IMR-90 (cell line): ENCODE data around the gene CAPN5. TPM values are rescaled to one million over a fixed set of nuclear protein-coding genes. Genes with fewer than 3 reads are reported as not detected.

Source experiments
- ATAC-seq: fragments of 200-7000 bp; cut with Tn5 transposase; 2 replicates; pipeline ENCODE4 v1.9.1; 2020; ENCODE audit warnings: low read depth, mild to moderate bottlenecking, moderate library complexity
- BruUV-seq: library from RNA; stranded (reverse); fragments of 400-500 nt; replicated peaks from 2 replicates; lab custom pipeline; 2021; lab: Mats Ljungman, UMichigan
- CTCF ChIA-PET: fragments of 300-600 bp; formaldehyde crosslinking; extraction: SDS; loops from one replicate; lab custom pipeline; 2021; ENCODE audit warnings: antibody characterized with exemption; lab: Yijun Ruan, JAX
- POLR2A ChIA-PET: fragments of 300-600 bp; sonication (Branson Sonifier 250); formaldehyde crosslinking; loops from one replicate; lab custom pipeline; 2022; ENCODE audit warnings: antibody characterized with exemption; ENCODE audit not compliant: unreplicated experiment; lab: Charles Lee
- DNase-seq: peaks from one replicate; pipeline ENCODE4 v3.0.0; 2013
- H2AFZ ChIP-seq: replicated peaks from 2 replicates; pipeline ENCODE3; 2013; ENCODE audit warnings: low read length, mild to moderate bottlenecking; ENCODE audit not compliant: poor library complexity
- H2AK5ac ChIP-seq: 2 replicates; pipeline ENCODE4 v1.6.1; 2013; ENCODE audit warnings: low read depth, low read length, inconsistent platforms
- H2AK9ac ChIP-seq: replicated peaks from 2 replicates; pipeline ENCODE3; 2013; ENCODE audit warnings: mild to moderate bottlenecking, low read depth, low read length, moderate library complexity; ENCODE audit not compliant: poor library complexity
- H2BK120ac ChIP-seq: 2 replicates; pipeline ENCODE4 v1.6.1; 2013; ENCODE audit warnings: low read depth, low read length, inconsistent platforms
- H2BK15ac ChIP-seq: 3 replicates; pipeline ENCODE4 v1.6.1; 2013; ENCODE audit warnings: low read depth, low read length, inconsistent platforms
- H2BK20ac ChIP-seq: 2 replicates; pipeline ENCODE4 v1.6.1; 2013; ENCODE audit warnings: low read depth, mild to moderate bottlenecking, inconsistent platforms, low read length, moderate library complexity
- H2BK5ac ChIP-seq: 2 replicates; pipeline ENCODE4 v1.6.1; 2013; ENCODE audit warnings: mild to moderate bottlenecking, low read depth, low read length, inconsistent platforms; ENCODE audit not compliant: poor library complexity, severe bottlenecking
- H3K14ac ChIP-seq: replicated peaks from 2 replicates; pipeline ENCODE4 v1.6.1; 2013; ENCODE audit warnings: low read depth, low read length, inconsistent platforms
- H3K18ac ChIP-seq: 2 replicates; pipeline ENCODE4 v1.6.1; 2013; ENCODE audit warnings: low read depth, low read length, control low read depth
- H3K23ac ChIP-seq: 2 replicates; pipeline ENCODE4 v1.6.1; 2013; ENCODE audit warnings: low read depth, low read length, inconsistent platforms
- H3K27ac ChIP-seq: 2 replicates; pipeline ENCODE4 v1.5.1; 2013; ENCODE audit warnings: mild to moderate bottlenecking, control low read depth, low read length; ENCODE audit not compliant: insufficient read depth
- H3K27me3 ChIP-seq: 2 replicates; pipeline ENCODE4 v1.6.1; 2013; ENCODE audit warnings: low read length; ENCODE audit not compliant: control insufficient read depth, insufficient read depth
- H3K36me3 ChIP-seq: 2 replicates; pipeline ENCODE4 v1.6.1; 2013; ENCODE audit warnings: low read length, mixed read lengths; ENCODE audit not compliant: control insufficient read depth, insufficient read depth
- H3K4ac ChIP-seq: 2 replicates; pipeline ENCODE4 v1.6.1; 2013; ENCODE audit warnings: low read depth, low read length, inconsistent platforms
- H3K4me1 ChIP-seq: 2 replicates; pipeline ENCODE4 v1.6.1; 2013; ENCODE audit warnings: low read length, mixed read lengths; ENCODE audit not compliant: control insufficient read depth, insufficient read depth
- H3K4me2 ChIP-seq: 2 replicates; pipeline ENCODE4 v1.6.1; 2013; ENCODE audit warnings: low read depth, mild to moderate bottlenecking, control low read depth, low read length, moderate library complexity
- H3K4me3 ChIP-seq: 2 replicates; pipeline ENCODE4 v1.5.1; 2013; ENCODE audit warnings: low read depth, mild to moderate bottlenecking, control low read depth, low read length, moderate library complexity; ENCODE audit not compliant: insufficient read depth
- H3K56ac ChIP-seq: 2 replicates; pipeline ENCODE4 v1.6.1; 2013; ENCODE audit warnings: low read length, inconsistent platforms; ENCODE audit not compliant: insufficient read depth; ENCODE audit errors: extremely low read depth
- H3K79me1 ChIP-seq, 2 experiments: 2 replicates each; pipeline ENCODE4 v1.6.1; 2013; ENCODE audit warnings: low read length in 2 of 2, inconsistent platforms in 1 of 2, low read depth in 1 of 2
- H3K9ac ChIP-seq: 2 replicates; pipeline ENCODE4 v1.6.1; 2013; ENCODE audit warnings: low read depth, low read length, control low read depth
- H3K9me1 ChIP-seq: 2 replicates; pipeline ENCODE4 v1.6.1; 2013; ENCODE audit warnings: low read length, inconsistent platforms; ENCODE audit not compliant: insufficient read depth
- H3K9me3 ChIP-seq: 2 replicates; pipeline ENCODE4 v1.6.1; 2013; ENCODE audit warnings: low read length; ENCODE audit not compliant: control insufficient read depth, insufficient read depth
- H4K20me1 ChIP-seq: 2 replicates; pipeline ENCODE4 v1.6.1; 2013; ENCODE audit warnings: low read length, inconsistent platforms; ENCODE audit not compliant: insufficient read depth
- H4K5ac ChIP-seq: 2 replicates; pipeline ENCODE4 v1.6.1; 2013; ENCODE audit warnings: mild to moderate bottlenecking, low read depth, low read length, control low read depth
- H4K8ac ChIP-seq, 2 experiments: 2 replicates each; pipeline ENCODE4 v1.6.1; 2013; ENCODE audit warnings: low read depth in 2 of 2, low read length in 2 of 2, control low read depth in 1 of 2, inconsistent platforms in 1 of 2
- H4K91ac ChIP-seq: 2 replicates; pipeline ENCODE4 v1.6.1; 2013; ENCODE audit warnings: low read depth, low read length, inconsistent platforms; ENCODE audit not compliant: insufficient read depth
- CEBPB ChIP-seq: IDR thresholded peaks from 2 replicates; pipeline ENCODE4 v1.6.1; 2012; ENCODE audit warnings: low read depth, low read length, improper control_type of control experiment
- CHD1 ChIP-seq: IDR thresholded peaks from 2 replicates; pipeline ENCODE4 v1.6.1; 2012; ENCODE audit warnings: low read depth, low read length, improper control_type of control experiment
- FOS ChIP-seq: fragments of 150-350 bp; IDR thresholded peaks from 2 replicates; pipeline ENCODE4 v1.6.1; 2016; ENCODE audit warnings: low read depth, low read length
- MAFK ChIP-seq: IDR thresholded peaks from 2 replicates; pipeline ENCODE4 v1.6.1; 2012; ENCODE audit warnings: low read depth, low read length, improper control_type of control experiment
- MAZ ChIP-seq: IDR thresholded peaks from 2 replicates; pipeline ENCODE4 v1.6.1; 2012; ENCODE audit warnings: low read depth, mild to moderate bottlenecking, low read length, improper control_type of control experiment, moderate library complexity, borderline replicate concordance
- NFE2L2 ChIP-seq: fragments of 150-350 bp; IDR thresholded peaks from 2 replicates; pipeline ENCODE4 v1.6.1; 2016; ENCODE audit warnings: low read depth, mild to moderate bottlenecking, low read length
- RAD21 ChIP-seq: IDR thresholded peaks from 2 replicates; pipeline ENCODE4 v1.6.1; 2012; ENCODE audit warnings: low read length, improper control_type of control experiment
- RCOR1 ChIP-seq: IDR thresholded peaks from 2 replicates; pipeline ENCODE4 v1.6.1; 2012; ENCODE audit warnings: mild to moderate bottlenecking, low read length, improper control_type of control experiment; ENCODE audit not compliant: insufficient replicate concordance
- RFX5 ChIP-seq: IDR thresholded peaks from 2 replicates; pipeline ENCODE4 v1.8.0; 2012; ENCODE audit warnings: low read depth, mild to moderate bottlenecking, low read length, moderate library complexity
- SMC3 ChIP-seq: fragments of 150-350 bp; IDR thresholded peaks from 2 replicates; pipeline ENCODE4 v1.6.1; 2016; ENCODE audit warnings: low read depth, mild to moderate bottlenecking, antibody characterized with exemption, low read length, moderate library complexity
- WGBS, 2 experiments: methylation state at CpG; one replicate each; pipeline versions ENCODE4 v1.1.5 to v1.1.7; 2013; ENCODE audit warnings: missing lambda C conversion rate in 2 of 2; ENCODE audit not compliant: insufficient read length in 1 of 2; ENCODE audit errors: extremely low coverage in 2 of 2; 5-methylcytosine and 5-hydroxymethylcytosine counted together
- dilution Hi-C: fragments of 300-500 bp; cut with HindIII; formaldehyde crosslinking; loops from one replicate; pipeline ENCODE4 v1.14.3; 2018; ENCODE audit warnings: low sequenced_read_pairs; ENCODE audit not compliant: unreplicated experiment
- in situ Hi-C: fragments of 300-500 bp; cut with MboI; formaldehyde crosslinking; loops from 3 replicates; pipeline ENCODE4 v1.14.3; 2019; ENCODE audit warnings: low sequenced_read_pairs, inconsistent platforms, mixed read lengths
- intact Hi-C: fragments of 100-400 bp; cut with micrococcal nuclease; formaldehyde crosslinking; loops from 2 replicates; pipeline ENCODE4 v1.10.0; 2022
- polyA plus RNA-seq, 3 experiments: library from polyadenylated mRNA; depleted of rRNA; stranded (reverse); fragments of >200 nt; gene quantifications; 2 replicates each; pipeline ENCODE4 v1.2.3, GENCODE V29; 2012; ENCODE audit warnings: low replicate concordance in 1 of 3
- total RNA-seq: library from RNA; depleted of rRNA; stranded (reverse); fragments of >200 nt; gene quantifications from 2 replicates; pipeline ENCODE4 v1.2.3, GENCODE V29; 2012
- TF ChIP-seq, protein P1 (sequence below): conservative IDR thresholded peaks from 2 replicates; pipeline ENCODE4 v1.5.1; 2012; ENCODE audit warnings: mild to moderate bottlenecking, low read depth, low read length, improper control_type of control experiment
- TF ChIP-seq, protein P2 (sequence below): fragments of 150-350 bp; IDR thresholded peaks from 2 replicates; pipeline ENCODE4 v1.6.1; 2016; ENCODE audit warnings: low read depth, mild to moderate bottlenecking, low read length, moderate library complexity, borderline replicate concordance
- TF ChIP-seq, protein P3 (sequence below): fragments of 150-350 bp; IDR thresholded peaks from 2 replicates; pipeline ENCODE4 v1.6.1; 2017; ENCODE audit warnings: mild to moderate bottlenecking, antibody characterized with exemption, low read length, low read depth

The CAPN5 gene
- total and polyA plus RNA-seq, 2 of the 4 experiments (the other 2 are of a cell fraction): 8.1 to 24.0 TPM

DNA sequence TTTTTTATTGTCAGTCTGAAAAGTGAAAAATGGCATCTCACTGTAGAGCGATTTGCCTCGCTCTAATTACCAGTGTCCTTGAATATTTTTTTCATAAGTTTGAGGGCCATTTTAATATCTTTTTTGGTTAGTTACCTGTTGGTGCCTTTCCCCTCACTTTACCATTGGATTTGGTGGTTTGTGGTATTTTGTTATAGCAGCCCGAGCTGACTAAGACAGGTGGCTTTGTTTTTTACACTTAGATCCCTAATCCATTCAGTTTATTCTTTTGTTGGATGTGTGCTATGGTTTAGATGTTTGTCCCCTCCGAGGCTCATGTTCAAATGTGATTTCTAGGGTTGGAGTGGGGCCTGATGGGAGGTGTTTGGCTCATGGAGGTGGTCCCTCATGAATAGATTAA, 6.5 kb upstream of the CAPN5 start:
- no peaks in the 10 kb centered on the region for H3K4me1 ChIP-seq
- intact Hi-C loops: no loop called here
- H2BK120ac ChIP-seq: no peak overlapping the region
- DNase-seq (no peak), ATAC-seq (no peak)
- H4K20me1 ChIP-seq: no peaks in the 10 kb centered on the region
- dilution Hi-C loops: no loop called here
- no peak overlapping the region for H3K23ac ChIP-seq
- no peak overlapping the region for H4K8ac ChIP-seq
- H4K91ac ChIP-seq: no peak overlapping the region
- no peak overlapping the region for H3K4me3 ChIP-seq
- H3K36me3 ChIP-seq: no peaks in the 10 kb centered on the region
- in situ Hi-C loops: no loop called here
- no peak overlapping the region for H3K4me2 ChIP-seq
- H3K9me1 ChIP-seq: no peaks in the 10 kb centered on the region
- no peak overlapping the region for H3K56ac ChIP-seq
- H3K4ac ChIP-seq: no peak overlapping the region
- TF ChIP-seq, protein P1, sequence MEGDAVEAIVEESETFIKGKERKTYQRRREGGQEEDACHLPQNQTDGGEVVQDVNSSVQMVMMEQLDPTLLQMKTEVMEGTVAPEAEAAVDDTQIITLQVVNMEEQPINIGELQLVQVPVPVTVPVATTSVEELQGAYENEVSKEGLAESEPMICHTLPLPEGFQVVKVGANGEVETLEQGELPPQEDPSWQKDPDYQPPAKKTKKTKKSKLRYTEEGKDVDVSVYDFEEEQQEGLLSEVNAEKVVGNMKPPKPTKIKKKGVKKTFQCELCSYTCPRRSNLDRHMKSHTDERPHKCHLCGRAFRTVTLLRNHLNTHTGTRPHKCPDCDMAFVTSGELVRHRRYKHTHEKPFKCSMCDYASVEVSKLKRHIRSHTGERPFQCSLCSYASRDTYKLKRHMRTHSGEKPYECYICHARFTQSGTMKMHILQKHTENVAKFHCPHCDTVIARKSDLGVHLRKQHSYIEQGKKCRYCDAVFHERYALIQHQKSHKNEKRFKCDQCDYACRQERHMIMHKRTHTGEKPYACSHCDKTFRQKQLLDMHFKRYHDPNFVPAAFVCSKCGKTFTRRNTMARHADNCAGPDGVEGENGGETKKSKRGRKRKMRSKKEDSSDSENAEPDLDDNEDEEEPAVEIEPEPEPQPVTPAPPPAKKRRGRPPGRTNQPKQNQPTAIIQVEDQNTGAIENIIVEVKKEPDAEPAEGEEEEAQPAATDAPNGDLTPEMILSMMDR: no peak
- no peak for TF ChIP-seq SMC3
- TF ChIP-seq MAFK: no peak
- TF ChIP-seq, protein P2, sequence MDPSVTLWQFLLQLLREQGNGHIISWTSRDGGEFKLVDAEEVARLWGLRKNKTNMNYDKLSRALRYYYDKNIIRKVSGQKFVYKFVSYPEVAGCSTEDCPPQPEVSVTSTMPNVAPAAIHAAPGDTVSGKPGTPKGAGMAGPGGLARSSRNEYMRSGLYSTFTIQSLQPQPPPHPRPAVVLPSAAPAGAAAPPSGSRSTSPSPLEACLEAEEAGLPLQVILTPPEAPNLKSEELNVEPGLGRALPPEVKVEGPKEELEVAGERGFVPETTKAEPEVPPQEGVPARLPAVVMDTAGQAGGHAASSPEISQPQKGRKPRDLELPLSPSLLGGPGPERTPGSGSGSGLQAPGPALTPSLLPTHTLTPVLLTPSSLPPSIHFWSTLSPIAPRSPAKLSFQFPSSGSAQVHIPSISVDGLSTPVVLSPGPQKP: no peak
- TF ChIP-seq, protein P3, sequence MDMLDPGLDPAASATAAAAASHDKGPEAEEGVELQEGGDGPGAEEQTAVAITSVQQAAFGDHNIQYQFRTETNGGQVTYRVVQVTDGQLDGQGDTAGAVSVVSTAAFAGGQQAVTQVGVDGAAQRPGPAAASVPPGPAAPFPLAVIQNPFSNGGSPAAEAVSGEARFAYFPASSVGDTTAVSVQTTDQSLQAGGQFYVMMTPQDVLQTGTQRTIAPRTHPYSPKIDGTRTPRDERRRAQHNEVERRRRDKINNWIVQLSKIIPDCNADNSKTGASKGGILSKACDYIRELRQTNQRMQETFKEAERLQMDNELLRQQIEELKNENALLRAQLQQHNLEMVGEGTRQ: no peak
- no peak for TF ChIP-seq FOS
- TF ChIP-seq RCOR1: no peak
- TF ChIP-seq CHD1: no peak
- TF ChIP-seq NFE2L2: no peak
- no peak for TF ChIP-seq RAD21
- TF ChIP-seq MAZ: no peak
- no peak for TF ChIP-seq RFX5
- no peak for TF ChIP-seq CEBPB
- peaks cover 10% of the 10 kb centered on the region for H3K27me3 ChIP-seq
- H3K27ac ChIP-seq: no peak overlapping the region
- H2AK5ac ChIP-seq: no peak overlapping the region
- no peak overlapping the region for H2AFZ ChIP-seq
- no peak overlapping the region for H2AK9ac ChIP-seq
- no peak overlapping the region for H2BK20ac ChIP-seq
- H2BK15ac ChIP-seq: no peak overlapping the region
- no peak overlapping the region for H3K18ac ChIP-seq
- no peak overlapping the region for H2BK5ac ChIP-seq
- H3K14ac ChIP-seq: no peak overlapping the region
- BruUV-seq: no TSS peak
- ChIA-PET POLR2A (no interaction called here), CTCF (no interaction called here)
- H3K9ac ChIP-seq: no peak overlapping the region
- H3K79me1 ChIP-seq: no peaks in the 10 kb centered on the region
- H3K9me3 ChIP-seq: peaks cover 15% of the 10 kb centered on the region
- no CpG with 5 or more reads among the region's 4 CpGs for WGBS, 2 experiments
- no peak overlapping the region for H4K5ac ChIP-seq
